RPMI8226 (cell line): ENCODE results near the gene FUT8.
"Not testable (repeated sequence)": the region's sequence is repeated elsewhere in the genome, so short reads cannot be mapped to it uniquely, and the experiment has no call there.

Source experiments
- DNase-seq: peaks from one replicate; pipeline ENCODE4 v3.0.0-alpha.2; 2015

FUT8 gene

GRCh38 chr14:65419593-65420252, 7.2 kb downstream of the FUT8 start:
- DNase-seq: no peak

DNA sequence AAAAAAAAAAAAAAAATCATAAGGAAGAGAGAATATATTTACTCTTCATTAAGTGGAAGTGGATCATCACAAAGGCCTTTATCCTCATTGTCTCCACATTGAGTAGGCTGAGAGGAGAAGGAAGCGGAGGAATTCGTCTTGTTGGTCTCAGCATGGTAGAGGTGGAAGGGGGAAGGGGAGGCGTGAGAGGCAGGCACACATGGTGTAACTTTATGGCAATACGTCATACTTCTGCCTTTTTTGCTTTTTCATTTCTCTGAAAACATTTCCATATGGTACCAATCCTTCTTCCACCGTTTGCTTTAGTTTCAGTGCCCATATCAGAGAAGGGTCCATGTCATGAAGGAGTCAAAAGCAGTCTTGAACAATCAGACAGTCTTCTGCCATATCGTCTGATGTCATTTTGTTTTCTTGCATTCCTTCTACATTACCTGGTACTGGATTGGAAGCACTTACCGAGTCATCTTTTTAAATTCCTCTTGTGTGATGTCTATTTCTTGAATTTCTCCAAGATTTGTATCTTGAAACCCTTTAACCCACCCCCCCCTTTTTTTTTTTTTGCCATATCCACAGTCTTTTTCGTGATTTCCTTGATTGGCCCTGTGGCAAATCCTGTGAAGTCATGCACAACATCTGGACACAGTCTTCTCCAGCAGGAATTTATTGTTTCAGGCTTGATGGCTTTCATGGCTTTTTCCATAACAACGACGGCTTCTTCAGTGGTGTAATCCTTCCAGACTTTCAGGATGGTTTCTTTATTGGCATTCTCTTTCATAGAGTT, 8.9 kb downstream of the FUT8 start:
- no peak for DNase-seq

GRCh38 chr14:65422088-65422834, 9.7 kb downstream of the FUT8 start:
- no peak for DNase-seq

DNA sequence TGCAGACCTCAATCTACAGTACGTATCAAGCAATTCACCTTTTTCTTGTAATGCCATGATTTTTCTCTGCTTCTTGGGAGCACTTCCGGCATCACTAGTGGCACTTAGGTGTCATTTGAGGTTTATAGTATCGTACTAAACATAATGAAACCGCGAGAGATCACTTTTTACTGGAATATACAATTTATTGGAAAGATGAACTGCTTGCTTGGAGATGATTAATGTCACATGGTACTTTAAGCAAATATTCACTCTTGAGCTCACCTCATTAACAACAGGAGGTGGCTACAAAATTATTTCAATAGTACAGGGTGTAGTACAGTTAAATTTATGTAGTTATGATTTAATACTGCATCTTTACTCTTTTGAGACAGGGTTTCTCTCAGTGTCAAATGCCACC, 11.5 kb downstream of the FUT8 start:
- DNase-seq: no peak

DNA sequence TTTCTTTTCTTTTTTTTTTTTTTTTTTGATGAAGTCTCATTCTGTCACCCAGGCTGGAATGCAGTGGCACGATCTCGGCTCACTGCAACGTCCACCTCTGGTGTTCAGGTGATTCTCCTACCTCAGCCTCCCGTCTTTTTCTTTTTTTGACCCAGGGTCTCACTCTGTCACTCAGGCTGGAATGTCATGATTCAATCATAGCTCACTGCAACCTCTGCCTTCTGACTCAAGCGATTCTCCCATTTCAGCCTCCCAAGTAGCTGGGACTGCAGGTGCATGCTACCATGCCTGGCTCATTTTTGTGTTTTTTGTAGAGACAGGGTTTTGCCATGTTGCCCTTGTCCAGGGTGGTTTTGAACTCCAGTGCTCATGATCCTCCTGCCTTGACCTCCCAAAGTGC, 12.0 kb downstream of the FUT8 start:
- no peak for DNase-seq

DNA sequence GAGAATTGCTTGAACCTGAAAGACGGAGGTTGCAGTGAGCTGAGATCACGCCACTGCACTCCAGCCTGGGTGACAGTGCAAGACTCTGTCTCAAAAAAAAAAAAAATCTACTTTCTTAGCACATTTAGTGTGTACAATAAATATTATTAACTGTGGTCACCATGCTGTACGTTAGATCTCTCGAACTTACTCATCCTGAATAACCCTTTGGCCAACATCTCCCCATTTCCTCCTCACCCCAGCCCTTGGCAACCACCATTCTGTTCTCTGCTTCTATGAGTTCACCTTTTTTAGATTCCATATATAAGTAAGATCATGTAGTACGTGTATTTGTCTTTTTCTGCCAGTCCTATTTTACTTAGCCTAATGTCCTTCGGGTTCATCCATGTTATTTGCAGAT, 13.4 kb downstream of the FUT8 start:
- DNase-seq: no peak

- not testable (repeated sequence) for DNase-seq
These were observed 14.4 kb downstream of the FUT8 start for GRCh38 chr14:65426902-65427301.

- DNase-seq: no peak
These were observed 16.2 kb downstream of the FUT8 start for GRCh38 chr14:65428691-65429090.

DNA sequence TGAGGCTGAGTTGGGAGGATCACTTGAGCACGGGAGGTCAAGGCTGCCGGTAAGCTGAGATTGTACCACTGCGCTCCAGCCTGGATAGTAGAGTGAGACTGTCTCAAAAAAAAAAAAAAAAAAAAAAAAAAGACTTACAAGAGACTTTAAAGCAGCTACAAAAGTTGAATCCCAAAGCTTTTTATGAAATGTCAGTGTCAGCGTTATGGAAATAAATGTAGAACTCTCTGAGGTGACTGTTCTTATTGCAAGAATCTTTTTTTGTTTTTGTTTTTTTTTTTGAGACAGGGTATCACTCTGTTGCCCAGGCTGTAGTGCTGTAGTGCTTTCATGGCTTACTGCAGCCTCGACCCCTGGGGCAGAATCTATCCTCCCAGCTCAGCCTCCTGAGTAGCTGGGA, 17.2 kb downstream of the FUT8 start:
- DNase-seq: no peak

- no peak for DNase-seq
These were observed 18.7 kb downstream of the FUT8 start for GRCh38 chr14:65431245-65431644.

- no peak for DNase-seq
These were observed 19.4 kb downstream of the FUT8 start for GRCh38 chr14:65431951-65432350.

GRCh38 chr14:65432361-65432948, 19.9 kb downstream of the FUT8 start:
- DNase-seq: no peak

DNA sequence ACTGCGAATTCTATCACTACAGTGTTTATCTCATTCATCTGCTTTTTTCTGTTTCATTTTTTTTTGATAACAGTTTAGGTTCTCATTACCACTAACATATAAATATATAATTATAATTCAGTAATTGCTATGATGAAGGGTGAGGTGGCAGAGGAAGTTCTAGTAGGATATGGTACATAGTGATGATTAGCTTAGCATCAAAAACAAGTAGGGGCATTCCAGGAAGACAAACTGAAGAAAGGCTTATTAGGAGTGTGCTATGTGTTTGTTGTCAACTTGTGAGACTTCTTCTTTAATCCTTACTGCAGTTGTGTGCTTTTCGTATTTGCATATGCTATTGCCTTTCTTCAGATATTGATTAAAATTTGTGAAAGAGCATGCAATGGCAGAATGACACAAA, 20.6 kb downstream of the FUT8 start:
- DNase-seq: no peak

- DNase-seq: no peak
These were observed 21.1 kb downstream of the FUT8 start for GRCh38 chr14:65433646-65434045.

DNA sequence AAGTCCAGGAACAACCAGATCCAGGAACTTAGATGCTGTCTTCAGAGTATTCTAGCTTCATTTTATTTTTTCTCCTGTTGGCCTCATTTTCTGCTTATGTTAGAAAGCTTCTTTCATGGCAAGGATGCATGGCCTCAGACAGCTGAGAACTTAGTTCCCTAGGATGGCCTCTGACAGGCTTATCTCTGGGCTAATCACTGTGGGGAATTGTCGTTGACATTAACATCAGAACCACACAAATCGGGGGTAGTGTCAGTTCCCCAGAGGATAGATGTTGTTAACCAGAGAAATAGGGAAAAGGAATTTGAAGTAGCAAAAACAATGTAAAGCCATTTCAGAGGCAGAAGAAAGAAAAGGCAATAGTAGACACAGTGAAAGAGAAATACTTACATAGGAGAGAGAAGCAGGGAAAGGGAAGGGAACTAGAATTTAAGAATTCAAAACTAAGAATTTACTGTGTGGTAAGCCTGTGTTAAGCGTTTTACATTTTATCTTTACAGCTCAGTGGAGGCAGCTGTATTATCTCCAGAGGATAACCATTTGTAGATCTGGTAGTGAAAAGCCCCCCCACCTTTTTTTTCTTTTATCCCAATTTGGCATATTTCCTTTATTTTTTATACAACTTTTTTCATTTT, 21.8 kb downstream of the FUT8 start:
- no peak for DNase-seq

DNA sequence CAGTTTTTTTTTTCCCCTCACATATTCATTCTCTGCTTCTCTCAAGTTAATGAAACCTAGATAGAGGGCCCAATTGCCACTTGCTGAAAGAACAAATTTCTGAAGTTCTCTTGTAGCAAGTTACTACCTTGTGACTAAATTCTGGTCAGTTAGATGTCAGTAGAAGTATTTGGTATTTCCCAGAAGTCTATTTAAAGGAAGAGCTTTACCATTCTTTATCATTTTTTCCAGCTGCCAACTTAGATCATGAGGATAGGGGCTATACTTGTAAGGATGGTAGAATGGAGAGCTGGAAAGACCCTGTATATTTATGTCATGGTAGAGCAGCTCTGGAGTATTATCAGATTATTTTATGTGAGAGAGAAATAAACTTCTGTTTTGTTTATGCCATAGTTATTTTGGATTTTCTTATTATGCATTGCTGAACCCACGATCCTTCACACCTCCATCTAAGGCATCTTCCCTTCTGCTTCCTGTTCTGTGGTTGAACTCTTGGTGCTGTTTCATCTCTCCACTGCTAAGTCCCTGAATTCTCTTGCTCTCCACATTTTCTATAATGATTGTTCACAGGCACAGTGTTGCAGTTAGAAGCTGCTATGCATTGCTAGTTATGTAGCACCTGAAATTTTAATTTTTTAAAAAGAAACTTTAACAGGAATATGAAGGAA, 25.9 kb downstream of the FUT8 start:
- DNase-seq: no peak

DNA sequence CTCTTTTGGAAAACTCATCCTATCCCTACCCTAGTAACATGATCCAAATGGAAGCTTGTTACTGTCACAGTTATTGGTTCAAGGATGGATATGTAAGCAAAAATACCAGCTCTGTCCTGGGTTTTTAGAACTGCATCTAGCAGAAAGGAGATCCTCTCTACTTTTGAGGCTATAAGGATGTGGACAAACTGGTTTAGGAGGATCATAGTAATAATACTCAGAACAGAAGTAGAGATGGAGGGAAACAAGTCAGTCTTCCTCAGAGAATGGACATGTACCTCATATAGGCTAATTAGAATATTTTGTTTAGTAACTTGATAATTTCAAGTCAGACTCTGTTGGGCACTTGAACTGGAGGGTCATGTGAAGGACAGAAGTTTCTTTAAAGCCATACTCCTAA, 26.6 kb downstream of the FUT8 start:
- no peak for DNase-seq

DNA sequence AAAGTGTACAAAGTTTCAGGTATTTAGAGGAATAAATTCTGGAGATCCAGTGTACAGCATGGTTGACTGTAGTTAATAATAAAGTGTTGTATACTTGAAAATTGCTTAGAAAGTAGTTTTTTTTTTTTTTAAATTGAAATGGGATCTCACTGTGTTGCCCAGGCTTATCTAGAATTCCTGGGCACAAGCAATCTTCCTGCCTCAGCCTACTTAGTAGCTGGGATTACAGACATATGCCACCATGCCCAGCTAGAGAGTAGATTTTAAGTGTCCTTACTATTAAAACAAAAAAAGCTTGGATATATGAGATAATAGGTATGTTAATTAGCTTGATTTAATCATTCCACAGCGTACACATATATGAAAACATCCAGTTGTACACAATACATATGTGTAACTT, 27.7 kb downstream of the FUT8 start:
- no peak for DNase-seq

DNA sequence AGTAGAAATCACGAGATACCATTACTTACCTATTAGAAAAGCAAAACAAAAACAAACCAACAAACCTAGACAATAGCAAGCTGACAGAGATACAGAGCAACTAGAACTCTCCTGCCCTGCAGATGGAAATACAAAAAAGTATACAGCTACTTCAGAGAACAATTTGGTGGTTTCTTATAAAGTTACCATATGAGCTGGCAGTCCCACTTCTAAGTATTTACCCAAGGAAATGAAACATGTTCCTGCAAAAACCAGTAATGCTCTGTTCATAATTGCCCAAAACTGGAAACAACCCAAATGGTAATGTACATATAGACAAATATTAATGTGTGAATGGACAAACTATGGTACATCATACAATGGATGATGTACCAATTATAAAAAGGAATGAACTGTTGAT, 31.7 kb downstream of the FUT8 start:
- no peak for DNase-seq

DNA sequence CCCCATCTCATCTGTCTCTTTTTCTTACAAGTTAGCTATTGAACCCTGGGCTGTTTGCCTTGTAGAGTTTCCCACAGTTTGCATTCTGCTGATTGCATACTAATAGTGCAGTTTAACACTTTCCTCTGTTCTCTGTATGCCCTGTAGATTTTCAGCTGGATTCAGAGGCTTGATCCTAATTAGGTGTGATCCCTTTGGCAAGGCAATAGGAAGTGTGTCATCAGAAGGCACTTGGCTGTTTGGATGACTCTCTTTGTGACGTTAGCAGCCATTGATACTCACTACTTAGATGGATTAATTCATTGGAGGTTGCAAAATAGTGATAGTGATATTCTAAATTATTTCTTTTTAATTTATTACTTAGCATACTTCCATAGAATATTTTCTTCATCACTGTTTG, 33.6 kb downstream of the FUT8 start:
- DNase-seq: no peak

GRCh38 chr14:65449647-65450046, 37.1 kb downstream of the FUT8 start:
- DNase-seq: no peak

- DNase-seq: no peak
These were observed 41.4 kb downstream of the FUT8 start for GRCh38 chr14:65453807-65454480.
